ENCODE measurements around the gene TAB2. TPM values are rescaled to one million over a fixed set of nuclear protein-coding genes. Genes with fewer than 3 reads are reported as not detected.

TAB2 gene
- total RNA-seq, 1 donor from 2014 or later, result 45.1 TPM

- H3K36me3 Mint-ChIP-seq (ENCODE audit: low read depth), result peaks cover 30% of the 10 kb centered on the region
Observed at GRCh38 chr6:149393002-149393679, 75.6 kb downstream of the TAB2 start.

GRCh38 chr6:149395185-149395584, 77.7 kb downstream of the TAB2 start:
- H3K27ac Mint-ChIP-seq (ENCODE audit: unreplicated experiment), result no peak overlapping the region
- no peaks in the 10 kb centered on the region for H3K9me3 Mint-ChIP-seq
- H3K4me3 Mint-ChIP-seq, result no peak overlapping the region
- peaks cover 37% of the 10 kb centered on the region for H3K36me3 Mint-ChIP-seq (ENCODE audit: low read depth)
- no peaks in the 10 kb centered on the region for H3K27me3 Mint-ChIP-seq (ENCODE audit: low read depth)
- no peak for TF ChIP-seq CTCF (conservative IDR thresholded peaks at IDR 0.05)
- no peaks in the 10 kb centered on the region for H3K4me1 Mint-ChIP-seq
- DNase-seq (ENCODE audit: low read depth, low spot score), result no peak

More at GRCh38 chr6:149393002-149393679, 75.6 kb downstream of the TAB2 start:
- Mint-ChIP-seq H3K9me3 (no peaks in the 10 kb centered on the region), H3K4me3 (no peak overlapping the region), H3K27me3 (ENCODE audit: low read depth) (no peaks in the 10 kb centered on the region), H3K27ac (ENCODE audit: unreplicated experiment) (no peak overlapping the region), H3K4me1 (no peaks in the 10 kb centered on the region)
- no peak for DNase-seq (ENCODE audit: low read depth, low spot score)
- no peak for TF ChIP-seq CTCF (conservative IDR thresholded peaks at IDR 0.05)

GRCh38 chr6:149397384-149397783, 79.9 kb downstream of the TAB2 start:
- no peak for TF ChIP-seq CTCF (conservative IDR thresholded peaks at IDR 0.05)
- no peak overlapping the region for H3K4me3 Mint-ChIP-seq
- peaks cover 40% of the 10 kb centered on the region for H3K36me3 Mint-ChIP-seq (ENCODE audit: low read depth)
- H3K4me1 Mint-ChIP-seq, result no peaks in the 10 kb centered on the region
- H3K27me3 Mint-ChIP-seq (ENCODE audit: low read depth), result no peaks in the 10 kb centered on the region
- no peak for DNase-seq (ENCODE audit: low read depth, low spot score)
- H3K9me3 Mint-ChIP-seq, result no peaks in the 10 kb centered on the region
- no peak overlapping the region for H3K27ac Mint-ChIP-seq (ENCODE audit: unreplicated experiment)

GRCh38 chr6:149400050-149400449, 82.5 kb downstream of the TAB2 start, which contains the start of gene SUMO4:
Gene SUMO4 (plus strand): TSS chr6:149400262. CDS start chr6:149400392, 130 bp downstream.
- no peaks in the 10 kb centered on the region for H3K27me3 Mint-ChIP-seq (ENCODE audit: low read depth)
- peaks cover 57% of the 10 kb centered on the region for H3K36me3 Mint-ChIP-seq (ENCODE audit: low read depth)
- no peak within 1 kb of the TSS for H3K27ac Mint-ChIP-seq (ENCODE audit: unreplicated experiment)
- no peaks in the 10 kb centered on the region for H3K9me3 Mint-ChIP-seq
- DNase-seq (ENCODE audit: low read depth, low spot score), result no peak
- no peaks in the 10 kb centered on the region for H3K4me1 Mint-ChIP-seq
- no peak for TF ChIP-seq CTCF (conservative IDR thresholded peaks at IDR 0.05)
- no peak within 1 kb of the TSS for H3K4me3 Mint-ChIP-seq

- Mint-ChIP-seq H3K4me1 (no peaks in the 10 kb centered on the region), H3K4me3 (no peak overlapping the region), H3K27ac (ENCODE audit: unreplicated experiment) (no peak overlapping the region), H3K27me3 (ENCODE audit: low read depth) (no peaks in the 10 kb centered on the region), H3K9me3 (no peaks in the 10 kb centered on the region), H3K36me3 (ENCODE audit: low read depth) (peaks cover 43% of the 10 kb centered on the region)
- TF ChIP-seq CTCF (conservative IDR thresholded peaks at IDR 0.05), result no peak
- no peak for DNase-seq (ENCODE audit: low read depth, low spot score)
Observed at GRCh38 chr6:149403534-149403933, 86.0 kb downstream of the TAB2 start.

Data from neural crest cell (in vitro differentiated cells).